IPS-15b (cell line): ENCODE data around the gene PLAAT4.
"Not testable (repeated sequence)": the region's sequence is repeated elsewhere in the genome, so short reads cannot be mapped to it uniquely, and the experiment has no call there.

ENCODE experiments used
- H3K27me3 ChIP-seq: one replicate; pipeline ENCODE4 v1.6.1; 2013; ENCODE audit warnings: low read length; ENCODE audit not compliant: control insufficient read depth, insufficient read depth
- H3K36me3 ChIP-seq: one replicate; pipeline ENCODE4 v1.6.1; 2013; ENCODE audit warnings: low read length; ENCODE audit not compliant: control insufficient read depth, insufficient read depth
- H3K4me1 ChIP-seq: one replicate; pipeline ENCODE4 v1.6.1; 2013; ENCODE audit warnings: mild to moderate bottlenecking, low read length; ENCODE audit not compliant: control insufficient read depth, insufficient read depth
- H3K4me3 ChIP-seq: one replicate; pipeline ENCODE4 v1.5.1; 2013; ENCODE audit warnings: low read depth, low read length
- H3K9ac ChIP-seq: one replicate; pipeline ENCODE4 v1.6.1; 2013; ENCODE audit warnings: low read depth, mild to moderate bottlenecking, low read length
- H3K9me3 ChIP-seq: one replicate; pipeline ENCODE4 v1.6.1; 2013; ENCODE audit warnings: mild to moderate bottlenecking, low read length; ENCODE audit not compliant: control insufficient read depth, insufficient read depth

PLAAT4 gene

GRCh38 chr11:63512816-63513215 lies 23.8 kb upstream of the PLAAT4 start:
- Histone ChIP-seq H3K36me3 (no peaks in the 10 kb centered on the region), H3K9me3 (no peaks in the 10 kb centered on the region), H3K4me1 (no peaks in the 10 kb centered on the region)

GRCh38 chr11:63516109-63516508 lies 20.5 kb upstream of the PLAAT4 start:
- H3K27me3 ChIP-seq: no peaks in the 10 kb centered on the region
- H3K9ac ChIP-seq: no peak overlapping the region
- no peaks in the 10 kb centered on the region for H3K4me1 ChIP-seq
- H3K9me3 ChIP-seq: no peaks in the 10 kb centered on the region
- H3K4me3 ChIP-seq: no peak overlapping the region
- H3K36me3 ChIP-seq: no peaks in the 10 kb centered on the region

More at GRCh38 chr11:63512816-63513215, 23.8 kb upstream of the PLAAT4 start:
- Histone ChIP-seq H3K9ac (no peak overlapping the region), H3K4me3 (no peak overlapping the region), H3K27me3 (no peaks in the 10 kb centered on the region)

GRCh38 chr11:63517156-63517555 lies 19.5 kb upstream of the PLAAT4 start:
- no peaks in the 10 kb centered on the region for H3K4me1 ChIP-seq

GRCh38 chr11:63518548-63518947 lies 18.1 kb upstream of the PLAAT4 start:
- Histone ChIP-seq H3K36me3 (peaks cover 2% of the 10 kb centered on the region), H3K9ac (no peak overlapping the region), H3K9me3 (no peaks in the 10 kb centered on the region), H3K27me3 (no peaks in the 10 kb centered on the region), H3K4me3 (no peak overlapping the region), H3K4me1 (no peaks in the 10 kb centered on the region)

More at GRCh38 chr11:63517156-63517555, 19.5 kb upstream of the PLAAT4 start:
- Histone ChIP-seq H3K36me3 (no peaks in the 10 kb centered on the region), H3K9ac (no peak overlapping the region), H3K9me3 (no peaks in the 10 kb centered on the region), H3K27me3 (no peaks in the 10 kb centered on the region), H3K4me3 (no peak overlapping the region)

GRCh38 chr11:63520606-63521170 lies 15.9 kb upstream of the PLAAT4 start:
- H3K4me1 ChIP-seq: no peaks in the 10 kb centered on the region
- peaks cover 8% of the 10 kb centered on the region for H3K9me3 ChIP-seq
- H3K36me3 ChIP-seq: peaks cover 2% of the 10 kb centered on the region
- no peak overlapping the region for H3K4me3 ChIP-seq
- H3K27me3 ChIP-seq: no peaks in the 10 kb centered on the region
- no peak overlapping the region for H3K9ac ChIP-seq

- Histone ChIP-seq H3K36me3 (peaks cover 2% of the 10 kb centered on the region), H3K27me3 (no peaks in the 10 kb centered on the region), H3K9me3 (peaks cover 8% of the 10 kb centered on the region), H3K4me3 (no peak overlapping the region), H3K9ac (no peak overlapping the region), H3K4me1 (no peaks in the 10 kb centered on the region)
These were observed 14.7 kb upstream of the PLAAT4 start for GRCh38 chr11:63521896-63522295.

GRCh38 chr11:63523151-63523550 lies 13.5 kb upstream of the PLAAT4 start:
- H3K27me3 ChIP-seq: no peaks in the 10 kb centered on the region
- no peak overlapping the region for H3K4me3 ChIP-seq
- peaks cover 2% of the 10 kb centered on the region for H3K36me3 ChIP-seq
- H3K4me1 ChIP-seq: peaks cover 6% of the 10 kb centered on the region
- H3K9me3 ChIP-seq: peaks cover 8% of the 10 kb centered on the region
- H3K9ac ChIP-seq: no peak overlapping the region

- Histone ChIP-seq H3K4me3 (no peak overlapping the region), H3K36me3 (peaks cover 2% of the 10 kb centered on the region), H3K4me1 (peaks cover 29% of the 10 kb centered on the region), H3K27me3 (no peaks in the 10 kb centered on the region), H3K9me3 (peaks cover 8% of the 10 kb centered on the region), H3K9ac (peak overlapping the region; percentile 65)
These were observed 8.9 kb upstream of the PLAAT4 start for GRCh38 chr11:63527667-63528066.

- not testable (repeated sequence) for H3K36me3 ChIP-seq, H3K27me3 ChIP-seq, H3K4me3 ChIP-seq, H3K9ac ChIP-seq, H3K9me3 ChIP-seq
- H3K4me1 ChIP-seq: peaks cover 34% of the 10 kb centered on the region
These were observed 8.5 kb upstream of the PLAAT4 start for GRCh38 chr11:63528156-63528555.

GRCh38 chr11:63528729-63529278 lies 7.8 kb upstream of the PLAAT4 start:
- peak overlapping the region; percentile 86 for H3K9ac ChIP-seq
- H3K9me3 ChIP-seq, H3K27me3 ChIP-seq, H3K36me3 ChIP-seq: not testable (repeated sequence)
- H3K4me3 ChIP-seq: peak overlapping the region; percentile 37
- peaks cover 40% of the 10 kb centered on the region for H3K4me1 ChIP-seq

GRCh38 chr11:63529373-63529772 lies 7.2 kb upstream of the PLAAT4 start:
- peak overlapping the region; percentile 86 for H3K9ac ChIP-seq
- H3K27me3 ChIP-seq, H3K36me3 ChIP-seq, H3K9me3 ChIP-seq: not testable (repeated sequence)
- H3K4me1 ChIP-seq: peaks cover 40% of the 10 kb centered on the region
- H3K4me3 ChIP-seq: peak overlapping the region; percentile 36

- Histone ChIP-seq H3K4me3 (peak overlapping the region; percentile 36), H3K36me3 (no peaks in the 10 kb centered on the region), H3K9me3 (no peaks in the 10 kb centered on the region), H3K4me1 (peaks cover 40% of the 10 kb centered on the region), H3K9ac (peak overlapping the region; percentile 86), H3K27me3 (no peaks in the 10 kb centered on the region)
These were observed 6.6 kb upstream of the PLAAT4 start for GRCh38 chr11:63530021-63530420.
